ENCODE data around the gene SYT9. TPM values are rescaled to one million over a fixed set of nuclear protein-coding genes. Genes with fewer than 3 reads are reported as not detected.

Gene SYT9
- total RNA-seq, 1 experiment from 2014 or later = not detected

GRCh38 chr11:7348432-7349304 is 97.0 kb downstream of the SYT9 start:
- POLR2A ChIA-PET (ENCODE audit: unreplicated experiment) = no interaction called here
- CTCF ChIA-PET = no interaction called here

DNA sequence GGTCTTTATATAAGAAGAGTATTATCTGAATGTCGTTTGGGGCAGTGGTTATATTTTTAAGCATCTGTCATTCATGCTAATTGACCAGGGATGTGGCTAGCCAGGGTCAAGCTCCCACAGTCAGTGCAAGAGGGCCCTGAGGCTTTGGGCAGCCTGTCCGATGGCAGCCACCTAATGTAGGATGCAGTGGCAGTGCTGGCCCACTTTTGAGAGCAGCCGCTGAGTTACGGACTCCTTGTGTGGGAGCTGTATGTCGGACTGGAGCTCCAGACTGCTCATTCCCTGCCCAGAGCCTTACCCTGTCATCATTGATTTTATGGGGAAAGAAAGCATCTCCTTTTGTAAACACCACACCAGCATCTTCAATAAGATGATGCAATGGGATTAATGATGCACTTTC is 99.5 kb downstream of the SYT9 start:
- POLR2A ChIA-PET (ENCODE audit: unreplicated experiment) = no interaction called here
- H3F3A ChIP-seq (ENCODE audit: insufficient read depth, low read depth) = no peaks in the 10 kb centered on the region
- intact Hi-C loops (cut with micrococcal nuclease; ENCODE audit: unreplicated experiment) = loop anchor here (10.0 kb wide), 1 partner anchor 334 kb away; no protein-coding TSS in a partner anchor
- no peak overlapping the region for H3K27ac ChIP-seq
- TF ChIP-seq, protein P1, sequence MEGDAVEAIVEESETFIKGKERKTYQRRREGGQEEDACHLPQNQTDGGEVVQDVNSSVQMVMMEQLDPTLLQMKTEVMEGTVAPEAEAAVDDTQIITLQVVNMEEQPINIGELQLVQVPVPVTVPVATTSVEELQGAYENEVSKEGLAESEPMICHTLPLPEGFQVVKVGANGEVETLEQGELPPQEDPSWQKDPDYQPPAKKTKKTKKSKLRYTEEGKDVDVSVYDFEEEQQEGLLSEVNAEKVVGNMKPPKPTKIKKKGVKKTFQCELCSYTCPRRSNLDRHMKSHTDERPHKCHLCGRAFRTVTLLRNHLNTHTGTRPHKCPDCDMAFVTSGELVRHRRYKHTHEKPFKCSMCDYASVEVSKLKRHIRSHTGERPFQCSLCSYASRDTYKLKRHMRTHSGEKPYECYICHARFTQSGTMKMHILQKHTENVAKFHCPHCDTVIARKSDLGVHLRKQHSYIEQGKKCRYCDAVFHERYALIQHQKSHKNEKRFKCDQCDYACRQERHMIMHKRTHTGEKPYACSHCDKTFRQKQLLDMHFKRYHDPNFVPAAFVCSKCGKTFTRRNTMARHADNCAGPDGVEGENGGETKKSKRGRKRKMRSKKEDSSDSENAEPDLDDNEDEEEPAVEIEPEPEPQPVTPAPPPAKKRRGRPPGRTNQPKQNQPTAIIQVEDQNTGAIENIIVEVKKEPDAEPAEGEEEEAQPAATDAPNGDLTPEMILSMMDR (conservative IDR thresholded peaks at IDR 0.05) = no peak
- TF ChIP-seq EZH2 (IDR thresholded peaks at IDR 0.05; ENCODE audit: low read depth) = no peak
- H3K4me2 ChIP-seq = no peak overlapping the region
- H3K79me2 ChIP-seq (ENCODE audit: low read depth) = no peaks in the 10 kb centered on the region
- no peak overlapping the region for H3K4me3 ChIP-seq
- no peak for DNase-seq
- H2AFZ ChIP-seq = no peak overlapping the region
- no peaks in the 10 kb centered on the region for H3K9me2 ChIP-seq (ENCODE audit: insufficient read depth)
- H3K27me3 ChIP-seq (ENCODE audit: insufficient read depth, low read depth) = peaks cover 13% of the 10 kb centered on the region
- H3K36me3 ChIP-seq (ENCODE audit: low read depth) = no peaks in the 10 kb centered on the region
- no TSS peak for BruUV-seq (replicated peaks)
- H3K9me3 ChIP-seq (ENCODE audit: insufficient read depth, low read depth) = no peaks in the 10 kb centered on the region
- no peaks in the 10 kb centered on the region for H3K4me1 ChIP-seq (replicated peaks; ENCODE audit: insufficient read depth)
- no peaks in the 10 kb centered on the region for H4K20me1 ChIP-seq (ENCODE audit: insufficient read depth)
- CTCF ChIA-PET = no interaction called here

More at GRCh38 chr11:7348432-7349304, 97.0 kb downstream of the SYT9 start:
- Histone ChIP-seq H3F3A (ENCODE audit: insufficient read depth, low read depth) (no peaks in the 10 kb centered on the region), H3K9me3 (ENCODE audit: insufficient read depth, low read depth) (no peaks in the 10 kb centered on the region), H3K27ac (no peak overlapping the region), H3K79me2 (ENCODE audit: low read depth) (no peaks in the 10 kb centered on the region), H3K27me3 (ENCODE audit: insufficient read depth, low read depth) (peaks cover 20% of the 10 kb centered on the region), H2AFZ (no peak overlapping the region), H4K20me1 (ENCODE audit: insufficient read depth) (no peaks in the 10 kb centered on the region), H3K4me3 (no peak overlapping the region), H3K4me2 (no peak overlapping the region), H3K9me2 (ENCODE audit: insufficient read depth) (no peaks in the 10 kb centered on the region), H3K4me1 (replicated peaks; ENCODE audit: insufficient read depth) (no peaks in the 10 kb centered on the region), H3K36me3 (ENCODE audit: low read depth) (no peaks in the 10 kb centered on the region)
- DNase-seq = no peak
- no TSS peak for BruUV-seq (replicated peaks)
- intact Hi-C loops (cut with micrococcal nuclease; ENCODE audit: unreplicated experiment) = no loop called here
- TF ChIP-seq, protein P1 (conservative IDR thresholded peaks at IDR 0.05) = no peak
- TF ChIP-seq EZH2 (IDR thresholded peaks at IDR 0.05; ENCODE audit: low read depth) = no peak

DNA sequence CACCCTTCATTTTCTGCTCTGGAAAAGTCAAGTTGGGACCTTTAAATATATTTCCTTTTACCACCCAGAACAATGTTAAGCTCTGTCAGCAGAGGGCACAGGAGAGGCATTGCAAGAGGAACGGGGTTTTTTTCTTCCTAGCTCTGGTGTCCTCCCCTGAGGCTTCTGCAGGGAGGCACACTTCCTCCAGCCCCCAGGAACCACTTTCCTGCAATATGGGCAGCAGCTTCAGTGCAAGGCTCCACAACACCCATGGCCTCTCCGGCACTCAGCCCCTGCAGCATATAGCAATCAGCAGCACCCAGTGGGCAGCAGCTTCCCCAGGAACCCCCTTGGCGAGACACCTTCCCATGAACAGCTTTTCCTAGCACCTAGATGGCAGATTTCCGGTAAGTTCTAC is 101.4 kb downstream of the SYT9 start:
- no peaks in the 10 kb centered on the region for H3K36me3 ChIP-seq (ENCODE audit: low read depth)
- 0 out of 2 replicates have a peak, but pooled peaks cover 2% of the 10 kb centered on the region for H3K27me3 ChIP-seq (ENCODE audit: insufficient read depth, low read depth)
- H3K9me3 ChIP-seq (ENCODE audit: insufficient read depth, low read depth) = no peaks in the 10 kb centered on the region
- TF ChIP-seq EZH2 (IDR thresholded peaks at IDR 0.05; ENCODE audit: low read depth) = no peak
- TF ChIP-seq, protein P1 (conservative IDR thresholded peaks at IDR 0.05) = peak; percentile 60
- no peak overlapping the region for H2AFZ ChIP-seq
- peak in 1 of 2 experiments; percentile 1 for DNase-seq
- H3K79me2 ChIP-seq (ENCODE audit: low read depth) = no peaks in the 10 kb centered on the region
- no peak overlapping the region for H3K27ac ChIP-seq
- H3K4me3 ChIP-seq = no peak overlapping the region
- H3K4me1 ChIP-seq (replicated peaks; ENCODE audit: insufficient read depth) = no peaks in the 10 kb centered on the region
- BruUV-seq (replicated peaks) = no TSS peak
- no peak overlapping the region for H3K4me2 ChIP-seq
- CTCF ChIA-PET = interaction anchor here (0.6 kb wide), 1 partner anchor 342 kb away, joined by 7 read pairs; no protein-coding TSS in a partner anchor
- H4K20me1 ChIP-seq (ENCODE audit: insufficient read depth) = no peaks in the 10 kb centered on the region
- H3K9me2 ChIP-seq (ENCODE audit: insufficient read depth) = no peaks in the 10 kb centered on the region
- no peaks in the 10 kb centered on the region for H3F3A ChIP-seq (ENCODE audit: insufficient read depth, low read depth)
- intact Hi-C loops (cut with micrococcal nuclease; ENCODE audit: unreplicated experiment) = loop anchor here (10.0 kb wide), 1 partner anchor 332 kb away; no protein-coding TSS in a partner anchor
- POLR2A ChIA-PET (ENCODE audit: unreplicated experiment) = no interaction called here
